HG03521 (cell line): ENCODE data around the gene CENPQ.

Experiments
- ATAC-seq: cut with Tn5 transposase; IDR thresholded peaks from one replicate; pipeline ENCODE4 v1.9.1; 2021; ENCODE audit warnings: mild to moderate bottlenecking, moderate library complexity; ENCODE audit not compliant: unreplicated experiment

CENPQ gene

GRCh38 chr6:49499623-49500022, 36.5 kb downstream of the CENPQ start, which contains the start of gene GLYATL3:
Gene GLYATL3, plus strand, starts transcription at chr6:49499923. Its CDS starts 12,068 bp downstream, at chr6:49511991.
- no peak for ATAC-seq

DNA sequence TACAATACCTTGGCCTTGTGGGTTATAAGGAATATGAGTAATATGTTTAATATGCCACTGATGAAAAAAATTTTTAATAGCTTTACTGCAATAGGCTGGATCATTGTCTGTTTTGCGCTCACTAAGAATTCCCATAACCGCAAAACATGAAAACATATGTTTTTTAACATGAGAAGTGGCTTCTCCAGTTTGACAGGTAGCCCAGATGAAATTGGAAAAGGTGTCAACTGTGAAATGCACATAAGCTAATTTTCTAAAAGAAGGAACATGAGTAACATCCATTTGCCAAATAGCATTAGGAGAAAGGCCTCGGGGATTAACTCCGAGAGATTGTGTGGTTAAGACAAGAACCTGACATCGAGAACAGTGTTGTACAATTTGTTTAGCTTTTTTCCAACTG, 41.5 kb downstream of the CENPQ start:
- no peak for ATAC-seq

- ATAC-seq: no peak
Observed at GRCh38 chr6:49506569-49507111, 43.5 kb downstream of the CENPQ start.

DNA sequence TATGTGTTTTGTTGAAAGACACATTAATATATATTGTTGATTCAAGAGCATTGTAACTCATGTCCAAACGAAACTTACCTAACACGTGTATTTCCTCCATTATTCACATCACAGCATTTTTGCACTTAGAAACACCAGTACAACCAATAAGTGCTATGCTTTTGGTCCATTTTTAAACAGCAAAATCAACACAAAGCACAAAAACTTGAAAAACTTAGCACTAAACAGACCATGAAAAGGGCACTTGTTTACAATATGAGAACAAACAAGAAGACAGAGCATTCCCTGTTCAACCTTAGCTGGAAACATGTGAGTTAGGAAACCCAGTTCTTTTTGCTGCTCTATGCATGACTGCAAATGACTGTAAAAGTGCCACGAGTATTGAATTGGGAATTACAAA, 46.2 kb downstream of the CENPQ start:
- no peak for ATAC-seq

GRCh38 chr6:49513153-49513989, 50.2 kb downstream of the CENPQ start:
- ATAC-seq: no peak

DNA sequence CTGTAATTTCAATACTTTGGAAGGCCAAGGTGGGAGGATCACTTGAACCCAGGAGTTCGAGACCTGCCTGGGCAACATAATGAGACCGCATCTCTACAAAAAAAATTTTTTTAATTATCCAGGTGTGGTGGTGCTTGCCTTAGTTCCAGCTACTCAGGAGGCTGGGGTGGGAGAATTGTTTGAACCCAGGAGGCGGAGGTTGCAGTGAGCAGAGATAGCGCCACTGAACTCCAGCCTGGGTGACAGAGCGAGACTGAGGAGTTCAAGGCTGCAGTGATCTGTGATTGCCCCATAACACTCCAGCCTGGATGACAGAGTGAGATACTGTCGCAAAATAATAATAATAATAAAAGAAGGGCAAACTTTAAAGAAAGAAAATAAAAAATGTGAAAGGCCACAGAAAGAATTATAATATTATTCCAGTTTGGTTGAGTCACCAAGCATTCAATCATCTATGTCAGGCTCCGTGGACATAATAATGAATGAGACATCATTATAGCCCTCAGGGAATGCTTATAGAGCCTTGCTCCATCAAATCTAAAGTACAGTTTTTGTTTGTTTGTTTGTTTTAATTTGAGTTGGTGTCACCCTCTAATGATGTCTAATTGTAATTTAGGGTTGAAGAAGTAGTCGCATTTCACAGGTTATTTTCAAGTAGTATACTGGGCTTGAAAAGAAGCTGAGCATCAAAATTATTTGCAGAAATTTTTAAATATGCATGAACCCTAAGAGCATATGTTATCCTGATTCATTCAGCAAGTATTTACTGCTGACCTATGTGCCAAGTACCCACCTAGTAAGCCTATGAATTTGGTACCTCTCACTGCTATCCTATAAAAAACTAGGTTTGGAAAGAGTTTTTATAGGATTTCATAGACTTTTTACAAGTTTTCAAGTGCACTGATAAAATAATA, 51.7 kb downstream of the CENPQ start:
- no peak for ATAC-seq

DNA sequence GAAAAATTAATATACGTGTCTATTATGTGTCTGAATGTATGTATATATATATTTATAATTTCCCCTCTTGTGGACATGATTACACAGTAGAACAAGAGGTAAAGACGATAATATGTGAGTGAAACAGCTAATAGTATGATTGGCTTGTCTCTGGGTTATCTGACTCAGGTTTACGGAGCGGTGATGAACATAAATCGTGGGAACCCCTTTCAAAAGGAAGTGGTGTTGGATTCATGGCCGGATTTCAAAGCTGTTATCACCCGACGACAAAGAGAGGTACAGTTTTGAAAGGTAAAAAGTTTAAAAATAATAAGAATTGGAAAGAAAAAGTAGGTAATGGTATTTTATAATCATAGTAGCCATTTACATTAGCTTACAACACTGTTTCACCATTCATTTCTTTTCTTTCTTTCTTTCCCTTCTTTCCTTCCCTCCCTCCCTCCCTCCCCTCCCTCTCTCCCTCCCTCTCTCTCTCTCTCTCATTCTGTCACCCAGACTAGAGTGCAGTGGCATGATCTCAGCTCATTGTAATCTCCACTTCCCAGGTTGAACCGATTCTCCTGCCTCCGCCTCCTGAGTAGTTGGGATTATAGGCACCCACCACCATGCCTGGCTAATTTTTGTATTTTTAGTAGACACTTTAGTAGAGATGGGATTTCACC, 52.4 kb downstream of the CENPQ start:
- ATAC-seq: no peak

- no peak for ATAC-seq
Observed at GRCh38 chr6:49516147-49516505, 53.0 kb downstream of the CENPQ start.

DNA sequence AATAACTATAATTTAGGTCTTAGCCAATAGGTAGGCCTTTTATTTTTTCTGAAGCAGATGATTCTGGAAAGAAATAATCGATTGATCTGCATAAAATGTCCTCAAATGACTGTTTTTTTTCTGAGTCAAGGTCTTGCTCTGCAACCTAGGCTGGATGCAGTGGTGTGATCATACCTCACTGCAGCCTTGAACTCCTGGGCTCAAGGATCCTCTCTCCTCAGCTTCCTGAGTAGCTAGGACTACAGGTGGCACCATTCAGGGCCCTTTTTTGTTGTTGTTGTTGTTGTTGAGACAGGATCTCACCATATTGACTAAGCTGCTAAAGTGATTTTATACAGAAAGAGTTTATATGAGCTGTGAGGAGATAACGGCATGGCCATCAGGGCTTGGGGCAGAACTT, 54.7 kb downstream of the CENPQ start:
- ATAC-seq: no peak

DNA sequence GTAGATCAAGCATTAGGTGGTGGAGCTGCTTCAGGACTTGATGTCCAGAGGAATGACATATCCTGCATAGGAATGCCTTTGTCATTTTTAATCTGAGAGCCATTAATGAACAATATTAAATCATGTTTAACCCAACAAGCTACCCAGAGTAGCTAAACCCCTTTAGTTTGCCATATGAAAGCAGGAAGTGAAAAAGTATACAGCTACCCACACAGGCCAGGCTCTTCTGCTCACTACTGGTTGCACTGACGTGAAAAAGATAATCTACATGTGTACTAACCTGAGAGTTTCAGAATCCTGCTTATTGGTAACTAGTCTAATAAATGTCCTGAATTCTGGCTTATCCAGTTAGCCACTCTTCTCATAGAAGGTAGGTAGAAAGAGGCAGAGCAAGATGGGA, 56.5 kb downstream of the CENPQ start:
- ATAC-seq: peak; percentile 83

DNA sequence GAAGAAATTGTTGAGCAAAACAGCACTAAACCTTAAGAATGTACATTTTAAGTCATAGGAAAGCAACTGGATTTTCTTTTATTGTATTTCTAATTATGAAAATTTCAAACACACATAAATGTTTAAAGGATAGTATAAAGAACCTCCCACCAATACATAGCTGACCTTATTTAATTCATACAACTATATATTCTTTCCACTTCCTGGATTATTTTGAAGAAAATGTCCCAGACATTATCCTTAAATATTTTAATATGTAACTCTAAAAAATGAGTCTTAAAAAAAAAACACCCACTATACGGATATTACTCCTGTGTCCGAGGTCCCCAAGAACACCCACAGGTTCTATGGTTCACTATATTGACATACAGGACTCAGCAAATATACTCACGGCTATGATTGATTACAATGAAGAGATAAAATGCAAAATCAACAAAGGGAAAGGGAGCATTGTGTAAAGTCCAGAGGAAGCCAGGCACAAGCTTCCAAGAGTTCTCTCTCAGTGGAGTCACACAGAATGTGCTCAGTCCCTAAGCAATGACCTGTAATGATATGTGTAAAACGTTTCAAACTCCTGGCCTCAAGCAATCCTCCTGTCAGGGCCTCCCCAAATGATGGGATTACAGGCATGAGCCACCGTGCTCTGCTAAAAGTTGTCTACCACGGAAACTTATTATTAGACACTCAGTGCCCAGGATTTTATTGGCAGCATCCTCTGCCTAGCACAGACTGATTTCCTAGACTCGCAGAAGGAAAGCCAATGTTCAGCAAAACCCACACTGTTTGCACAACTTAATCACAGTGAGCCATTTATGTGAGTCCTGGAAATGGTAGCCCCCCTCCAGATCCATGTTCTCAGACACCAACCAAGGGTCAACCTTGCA, 59.8 kb downstream of the CENPQ start:
- ATAC-seq: no peak

GRCh38 chr6:49523901-49524300, 60.7 kb downstream of the CENPQ start:
- ATAC-seq: no peak

DNA sequence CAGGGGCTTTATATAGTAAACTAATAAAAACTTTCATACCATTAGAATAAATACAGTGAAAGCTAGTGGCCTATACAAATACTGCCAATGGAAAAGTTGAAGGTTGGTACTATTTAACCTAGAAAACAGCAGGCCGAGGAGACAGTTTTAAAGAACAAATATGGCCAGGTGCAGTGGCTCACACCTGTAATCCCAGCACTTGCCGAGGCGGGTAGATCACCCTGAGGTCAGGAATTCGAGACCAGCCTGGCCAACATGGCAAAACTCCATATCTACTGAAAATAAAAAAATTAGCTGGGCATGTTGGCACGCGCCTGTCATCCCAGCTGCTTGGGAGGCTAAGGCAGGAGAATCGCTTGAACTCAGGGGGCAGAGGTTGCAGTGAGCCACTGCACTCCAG, 61.4 kb downstream of the CENPQ start:
- no peak for ATAC-seq

DNA sequence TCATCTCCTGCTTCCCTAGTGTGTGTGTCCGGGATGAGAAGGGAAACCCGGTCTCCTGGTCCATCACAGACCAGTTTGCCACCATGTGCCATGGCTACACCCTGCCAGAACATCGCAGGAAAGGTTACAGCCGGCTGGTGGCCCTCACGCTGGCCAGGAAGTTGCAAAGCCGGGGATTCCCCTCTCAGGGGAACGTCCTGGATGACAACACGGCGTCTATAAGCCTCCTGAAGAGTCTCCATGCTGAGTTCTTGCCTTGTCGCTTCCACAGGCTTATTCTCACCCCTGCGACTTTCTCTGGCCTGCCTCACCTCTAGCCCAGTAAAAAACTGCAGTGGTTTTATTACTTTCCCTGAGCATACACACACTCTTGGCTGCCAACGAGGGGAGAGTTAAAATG, 63.4 kb downstream of the CENPQ start:
- ATAC-seq: no peak

GRCh38 chr6:49527320-49527719, 64.2 kb downstream of the CENPQ start:
- no peak for ATAC-seq

DNA sequence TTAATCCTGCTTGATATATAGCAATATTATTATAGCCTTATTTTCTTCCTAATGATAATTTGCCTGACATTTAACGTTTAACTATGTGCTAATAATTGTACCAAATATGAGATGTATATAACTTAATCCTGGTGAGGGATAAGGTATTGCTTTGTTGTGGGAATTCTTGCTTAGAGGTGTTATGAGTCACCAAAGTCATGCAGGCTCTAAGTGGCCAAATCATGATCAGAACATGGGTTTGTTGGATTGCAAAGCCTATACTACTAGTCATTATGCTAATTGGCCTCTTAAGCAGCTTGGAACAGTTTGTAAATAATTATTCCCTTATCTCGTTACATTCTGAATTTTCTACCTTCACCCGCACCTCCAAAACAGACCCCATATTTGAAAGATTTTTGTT, 65.4 kb downstream of the CENPQ start:
- ATAC-seq: no peak

- no peak for ATAC-seq
Observed at GRCh38 chr6:49530141-49530776, 67.1 kb downstream of the CENPQ start.

- ATAC-seq: peak; percentile 96
Observed at GRCh38 chr6:49531774-49532569, 68.8 kb downstream of the CENPQ start.

GRCh38 chr6:49535795-49536194, 72.6 kb downstream of the CENPQ start:
- ATAC-seq: no peak
